ENCODE results near the gene ZP1.
A peak's percentile ranks its signal among the peaks of the same experiment; 100 is the strongest.

ZP1 gene

GRCh38 chr11:60912223-60912850, 45.0 kb downstream of the ZP1 start:
- TF ChIP-seq CTCF (conservative IDR thresholded peaks at IDR 0.05), result no peak

GRCh38 chr11:60912851-60913528, 45.6 kb downstream of the ZP1 start:
- H3K27ac ChIP-seq, result peak overlapping the region; percentile 90
- TF ChIP-seq CTCF (conservative IDR thresholded peaks at IDR 0.05), result no peak

More at GRCh38 chr11:60912223-60912850, 45.0 kb downstream of the ZP1 start:
- H3K27ac ChIP-seq, result peak overlapping the region; percentile 90

- H3K27ac ChIP-seq, result peak within 1 kb of the TSS; percentile 90
- TF ChIP-seq CTCF (conservative IDR thresholded peaks at IDR 0.05), result no peak
Measured at GRCh38 chr11:60913793-60914632, 46.7 kb downstream of the ZP1 start, which contains the start of gene TMEM109. Gene TMEM109, plus strand, starts transcription at chr11:60914158. Its CDS starts 5,536 bp downstream, at chr11:60919694.

- TF ChIP-seq CTCF (conservative IDR thresholded peaks at IDR 0.05), result no peak
- H3K27ac ChIP-seq, result peak overlapping the region; percentile 90
Measured at GRCh38 chr11:60914633-60915247, 47.4 kb downstream of the ZP1 start.

GRCh38 chr11:60915248-60915914, 48.0 kb downstream of the ZP1 start:
- peak; percentile 62 for TF ChIP-seq CTCF (conservative IDR thresholded peaks at IDR 0.05)
- peak overlapping the region; percentile 90 for H3K27ac ChIP-seq

- no peak overlapping the region for H3K27ac ChIP-seq
- no peak for TF ChIP-seq CTCF (conservative IDR thresholded peaks at IDR 0.05)
Measured at GRCh38 chr11:60916669-60917206, 49.4 kb downstream of the ZP1 start.
